HG03175 (cell line): ENCODE data around the gene TRIM24.

Experiments
- ATAC-seq: cut with Tn5 transposase; IDR thresholded peaks from one replicate; pipeline ENCODE4 v1.9.1; 2021; ENCODE audit warnings: mild to moderate bottlenecking, moderate library complexity; ENCODE audit not compliant: unreplicated experiment

TRIM24 gene

GRCh38 chr7:138568655-138569054 lies 108.6 kb downstream of the TRIM24 start:
- ATAC-seq = no peak

DNA sequence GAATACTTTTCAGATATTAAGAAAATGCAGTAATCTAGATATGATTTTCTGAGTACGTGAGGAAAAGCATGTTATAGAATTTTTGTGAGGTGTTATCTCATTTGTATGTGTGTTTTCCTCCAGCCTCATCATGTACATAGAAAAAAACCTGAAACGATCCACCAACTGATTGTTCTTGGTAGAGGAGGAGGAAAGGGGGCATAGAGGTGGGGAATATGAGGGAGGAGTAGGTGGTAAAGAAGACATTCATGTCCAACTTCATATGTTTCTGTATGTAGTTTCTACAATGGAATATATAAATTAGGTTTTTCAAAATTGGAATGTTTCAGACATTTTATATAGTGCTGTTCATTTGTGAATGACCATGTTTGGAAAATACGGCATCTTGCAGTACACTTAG lies 109.4 kb downstream of the TRIM24 start:
- ATAC-seq = no peak

DNA sequence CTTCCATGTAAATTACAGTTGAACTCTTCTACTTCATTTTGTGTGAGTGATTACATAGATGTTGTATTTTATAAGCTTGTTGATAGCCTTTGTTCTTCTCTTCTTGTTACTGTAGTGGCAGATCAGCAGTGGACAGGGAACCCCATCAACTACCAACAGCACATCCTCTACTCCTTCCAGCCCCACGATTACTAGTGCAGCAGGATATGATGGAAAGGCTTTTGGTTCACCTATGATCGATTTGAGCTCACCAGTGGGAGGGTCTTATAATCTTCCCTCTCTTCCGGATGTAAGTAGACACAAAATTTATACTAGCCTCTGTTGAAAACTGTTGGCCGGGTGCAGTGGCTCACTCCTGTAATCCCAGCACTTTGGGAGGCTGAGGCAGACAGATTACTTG lies 110.7 kb downstream of the TRIM24 start:
- no peak for ATAC-seq

GRCh38 chr7:138573741-138574140 lies 113.7 kb downstream of the TRIM24 start:
- no peak for ATAC-seq

- ATAC-seq = no peak
These were observed 115.9 kb downstream of the TRIM24 start for GRCh38 chr7:138575897-138576428.

GRCh38 chr7:138579136-138579535 lies 119.1 kb downstream of the TRIM24 start:
- no peak for ATAC-seq

DNA sequence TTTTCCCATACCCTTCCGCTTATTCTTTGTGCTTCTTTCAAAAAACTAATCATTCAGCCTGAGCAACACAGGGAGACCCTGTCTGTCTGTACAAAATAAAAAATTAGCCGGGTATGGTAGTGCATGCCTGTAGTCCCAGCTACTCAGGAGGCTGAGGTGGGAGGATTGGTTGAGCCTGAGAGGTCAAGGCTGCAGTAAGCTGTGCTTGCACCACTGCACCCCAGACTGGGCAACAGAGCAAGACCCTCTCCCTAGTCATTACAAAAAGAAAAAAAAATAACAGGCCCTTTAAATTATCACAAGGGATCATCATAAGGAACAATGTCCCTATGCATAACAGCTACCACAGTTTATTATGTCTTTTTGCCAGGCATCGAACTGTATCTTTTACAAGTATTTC lies 119.6 kb downstream of the TRIM24 start:
- no peak for ATAC-seq

GRCh38 chr7:138581065-138581464 lies 121.0 kb downstream of the TRIM24 start:
- ATAC-seq = no peak

- no peak for ATAC-seq
These were observed 124.2 kb downstream of the TRIM24 start for GRCh38 chr7:138584283-138584682.

DNA sequence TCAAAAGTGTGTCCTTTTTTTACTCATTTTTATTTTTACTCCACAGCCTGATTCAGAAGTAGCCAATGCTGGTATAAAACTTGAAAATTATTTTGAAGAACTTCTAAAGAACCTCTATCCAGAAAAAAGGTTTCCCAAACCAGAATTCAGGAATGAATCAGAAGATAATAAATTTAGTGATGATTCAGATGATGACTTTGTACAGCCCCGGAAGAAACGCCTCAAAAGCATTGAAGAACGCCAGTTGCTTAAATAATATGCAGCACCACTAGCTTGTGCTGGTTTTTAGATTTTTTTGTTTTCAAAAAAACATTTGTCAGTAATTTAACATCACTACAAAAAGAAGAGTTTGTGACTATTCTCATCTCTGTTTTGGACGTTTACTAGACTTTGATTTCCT lies 124.6 kb downstream of the TRIM24 start:
- ATAC-seq = no peak

DNA sequence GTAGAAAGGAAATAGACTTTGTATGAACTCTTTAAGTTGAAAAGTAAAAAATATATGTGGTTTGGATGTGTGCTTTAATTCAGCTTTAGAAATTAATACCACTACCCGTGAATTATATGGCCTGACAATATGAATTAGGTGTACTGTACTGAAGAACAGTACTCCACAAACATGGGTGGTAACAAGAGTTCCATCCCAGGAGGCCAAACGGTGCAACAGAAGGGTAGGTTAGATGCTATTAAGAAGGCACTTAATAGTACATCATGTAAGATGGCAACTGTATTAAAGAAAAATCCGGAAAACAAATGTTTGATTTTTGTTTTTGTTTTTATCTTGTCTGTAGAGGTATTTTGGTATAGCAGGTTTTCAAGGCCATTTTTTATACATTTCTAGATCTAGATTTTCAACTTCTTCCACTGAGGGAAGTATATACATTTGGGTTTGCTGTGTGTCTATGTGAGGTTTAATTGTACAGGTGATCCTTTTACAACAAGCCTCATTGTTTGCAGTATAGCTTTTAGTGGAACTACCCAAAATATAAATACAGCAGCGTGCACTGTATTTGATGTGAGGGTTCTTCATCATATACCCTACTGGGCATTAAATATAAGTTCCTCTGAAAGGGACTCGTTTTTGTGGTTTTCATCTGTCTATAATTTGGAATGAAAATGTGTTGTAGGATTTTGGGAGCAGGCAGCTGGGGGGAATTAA lies 125.4 kb downstream of the TRIM24 start:
- no peak for ATAC-seq

DNA sequence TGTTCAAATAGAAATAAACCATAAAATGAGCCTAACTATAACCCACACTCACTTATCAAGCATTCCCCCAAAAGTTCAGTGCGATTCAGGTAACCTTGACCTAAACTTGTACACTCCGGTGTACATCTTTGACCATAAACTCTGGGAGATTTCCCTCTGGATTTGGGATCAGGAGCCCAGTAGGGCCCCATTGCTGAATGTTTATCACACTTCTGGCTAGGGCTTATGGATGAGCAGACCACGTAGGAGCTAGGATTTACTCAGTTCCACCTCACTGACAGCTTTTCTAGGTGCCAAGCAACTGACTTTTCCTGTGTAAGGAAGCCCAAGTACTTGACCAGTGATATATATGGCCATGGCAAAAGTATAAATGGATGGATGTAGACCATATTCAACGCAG lies 127.4 kb downstream of the TRIM24 start:
- ATAC-seq = no peak

DNA sequence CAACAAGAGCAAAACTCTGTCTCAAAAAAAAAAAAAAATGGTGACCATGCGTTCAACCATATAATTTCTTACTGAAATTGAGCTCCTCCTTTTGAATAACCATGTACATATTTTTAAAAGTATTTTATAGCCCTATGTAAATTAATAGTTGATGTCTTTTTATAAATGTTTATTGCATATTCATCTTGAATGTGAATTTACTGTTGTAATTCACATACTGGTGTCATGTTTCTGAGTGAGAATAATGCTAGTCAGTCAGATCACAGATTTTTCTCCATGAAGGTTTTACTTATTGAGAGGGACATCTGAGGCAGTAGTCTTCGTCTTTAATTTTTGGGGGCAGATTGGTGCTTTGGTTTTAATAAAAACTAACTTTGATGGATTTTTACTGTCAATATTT lies 128.9 kb downstream of the TRIM24 start:
- ATAC-seq = no peak

DNA sequence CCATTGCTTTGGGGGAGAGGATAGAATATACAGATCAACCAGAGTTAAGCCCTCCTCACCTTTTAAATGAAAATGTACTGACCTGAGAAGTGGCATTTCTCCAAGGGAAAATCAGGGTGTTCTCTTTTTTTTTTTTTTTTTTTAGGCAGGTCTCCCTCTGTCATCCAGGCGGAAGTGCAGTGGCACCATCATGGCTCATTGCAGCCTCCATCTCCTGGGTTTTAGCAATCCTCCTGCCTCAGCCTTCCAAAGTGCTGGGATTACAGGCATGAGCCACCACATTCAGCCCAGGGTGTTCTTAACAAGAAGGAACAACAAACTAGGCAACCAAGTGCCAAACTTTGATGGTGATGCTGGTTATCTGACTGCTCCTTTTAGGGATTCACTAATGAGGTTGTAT lies 130.1 kb downstream of the TRIM24 start:
- no peak for ATAC-seq

DNA sequence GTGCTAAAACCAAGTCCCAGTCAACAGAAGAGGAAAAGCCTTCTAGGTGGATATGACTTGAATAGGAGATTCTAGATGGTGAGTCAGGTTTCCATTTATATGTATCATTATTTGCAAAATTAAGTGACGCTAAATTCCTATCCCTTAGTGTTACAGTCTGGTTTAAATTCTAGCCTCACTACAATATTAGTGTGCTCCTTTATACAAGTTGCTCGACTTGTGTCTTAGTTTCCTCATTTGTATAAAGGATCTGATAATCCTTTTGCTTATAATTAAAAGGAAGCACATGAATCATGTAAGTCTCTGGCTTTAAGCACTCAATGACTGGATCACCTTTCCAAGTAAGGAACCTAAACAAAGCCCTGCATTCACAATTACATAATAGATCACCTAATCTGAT lies 135.4 kb downstream of the TRIM24 start:
- no peak for ATAC-seq

DNA sequence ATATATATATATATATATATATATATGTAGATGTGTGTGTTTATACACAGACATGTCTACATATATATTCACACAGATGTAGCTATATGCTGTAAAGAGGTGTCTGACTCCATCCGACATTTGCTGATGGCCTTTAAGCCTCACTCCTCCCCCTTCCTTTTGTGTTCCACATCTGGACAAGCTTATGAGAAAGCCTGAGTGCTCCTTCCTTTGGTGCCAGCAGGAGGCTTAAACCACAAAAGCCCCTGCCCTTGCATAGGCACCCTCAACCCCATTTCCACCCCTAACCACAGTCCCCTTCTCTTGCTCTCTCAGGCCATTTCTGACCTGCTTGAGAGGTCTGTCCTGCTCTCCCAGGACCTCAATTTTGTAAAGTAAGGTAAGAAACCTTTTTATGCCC lies 142.4 kb downstream of the TRIM24 start:
- ATAC-seq = no peak

DNA sequence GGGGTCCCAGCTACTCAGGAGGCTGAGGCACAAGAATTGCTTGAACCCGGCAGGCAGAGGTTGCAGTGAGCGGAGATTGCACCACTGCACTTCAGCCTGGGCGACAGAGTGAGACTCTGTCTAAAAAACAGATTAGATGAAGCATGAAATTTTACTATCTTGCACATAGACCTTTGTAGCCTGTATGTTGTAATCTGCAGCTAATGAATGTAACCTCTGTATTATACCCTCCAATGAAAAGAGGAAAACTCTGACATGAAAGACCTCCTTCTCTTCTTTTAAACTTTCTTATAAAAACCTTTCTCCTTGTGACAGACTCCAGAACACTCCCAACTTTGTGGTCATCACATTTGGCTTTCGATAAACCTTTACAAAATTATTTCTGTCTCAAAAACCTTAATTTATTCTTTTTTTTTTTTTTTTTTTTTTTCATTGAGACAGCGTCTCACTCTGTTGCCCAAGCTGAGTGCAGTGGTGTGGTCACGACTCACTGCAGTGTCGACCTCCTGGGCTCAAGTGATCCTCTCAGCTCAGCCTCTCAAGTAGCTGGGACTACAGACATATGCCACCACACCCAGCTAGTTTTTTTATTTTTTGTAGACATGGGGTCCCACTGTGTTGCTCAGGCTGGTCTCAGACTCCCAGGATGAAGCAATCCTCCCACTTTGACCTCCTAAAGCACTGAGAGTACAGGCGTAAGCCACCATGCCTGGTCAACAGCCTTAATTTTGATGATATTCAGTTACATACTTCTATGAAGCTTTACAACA lies 143.7 kb downstream of the TRIM24 start:
- no peak for ATAC-seq

DNA sequence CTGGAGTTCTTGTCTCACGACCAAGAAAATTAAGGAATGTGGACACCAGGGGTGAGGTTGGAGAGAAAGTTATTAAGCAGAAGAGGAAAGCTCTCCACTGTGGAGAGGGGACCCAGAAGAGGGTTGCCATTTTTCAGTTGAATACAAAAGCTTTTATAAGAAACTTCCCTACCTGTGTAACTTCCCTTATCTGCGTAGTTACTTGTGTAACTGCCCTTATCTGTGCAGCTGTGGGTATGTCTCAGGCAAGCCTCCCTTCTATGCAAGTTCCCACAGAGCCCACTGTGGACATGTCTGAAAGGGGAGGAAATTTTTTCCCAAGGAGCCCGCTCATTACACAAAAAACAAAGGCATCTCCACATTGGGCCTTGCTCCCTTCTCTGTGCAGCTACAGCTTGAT lies 146.2 kb downstream of the TRIM24 start:
- ATAC-seq = no peak

- no peak for ATAC-seq
These were observed 147.4 kb downstream of the TRIM24 start for GRCh38 chr7:138607216-138608126.

- peak; percentile 49 for ATAC-seq
These were observed 148.2 kb downstream of the TRIM24 start for GRCh38 chr7:138608275-138608674.

- ATAC-seq = no peak
These were observed 150.7 kb downstream of the TRIM24 start for GRCh38 chr7:138610671-138611170.
